Activated naive CD4-positive, alpha-beta T cell treated with anti-CD3 and anti-CD28 coated beads, Interleukin-2, amount 50 U/mL, for 72 hours (primary cell): ENCODE data around the gene CMTM7. TPM values are rescaled to one million over a fixed set of nuclear protein-coding genes. Genes with fewer than 3 reads are reported as not detected.

ENCODE experiments used
- ATAC-seq, 2 donors: fragments of 150-1000 bp; cut with Tn5 transposase; 2 replicates each; pipeline ENCODE4 v1.10.0; 2021; ENCODE audit warnings: mild to moderate bottlenecking in 2 of 2, moderate library complexity in 2 of 2
- DNase-seq, 2 donors: peaks; one replicate each; pipeline ENCODE4 v3.0.0; 2021 to 2022; ENCODE audit warnings: low spot score in 2 of 2
- H3K27ac Mint-ChIP-seq, 2 donors: one replicate each; pipeline ENCODE4 v1.8.0; 2022; ENCODE audit warnings: mild to moderate bottlenecking in 2 of 2, mixed read lengths in 2 of 2
- H3K36me3 Mint-ChIP-seq, 2 donors: one replicate each; pipeline ENCODE4 v1.8.0; 2022; ENCODE audit warnings: mixed read lengths in 2 of 2
- H3K9me3 Mint-ChIP-seq, 2 donors: one replicate each; pipeline ENCODE4 v1.8.0; 2022; ENCODE audit warnings: mixed read lengths in 2 of 2
- total RNA-seq, 2 donors: library from RNA; stranded (reverse); gene quantifications; one replicate each; pipeline ENCODE4 v1.2.3, GENCODE V29; 2022

The CMTM7 gene
- total RNA-seq, 2 donors from 2014 or later, result 34.2 to 59.9 TPM

GRCh38 chr3:32422943-32423342 lies 31.3 kb downstream of the CMTM7 start:
- ATAC-seq (no peak), DNase-seq (no peak)
- Mint-ChIP-seq H3K36me3 (peaks cover 9 to 21% of the 10 kb centered on the region in 2 donors), H3K27ac (peak overlapping the region; percentile 89 to 91), H3K9me3 (no peaks in the 10 kb centered on the region)

DNA sequence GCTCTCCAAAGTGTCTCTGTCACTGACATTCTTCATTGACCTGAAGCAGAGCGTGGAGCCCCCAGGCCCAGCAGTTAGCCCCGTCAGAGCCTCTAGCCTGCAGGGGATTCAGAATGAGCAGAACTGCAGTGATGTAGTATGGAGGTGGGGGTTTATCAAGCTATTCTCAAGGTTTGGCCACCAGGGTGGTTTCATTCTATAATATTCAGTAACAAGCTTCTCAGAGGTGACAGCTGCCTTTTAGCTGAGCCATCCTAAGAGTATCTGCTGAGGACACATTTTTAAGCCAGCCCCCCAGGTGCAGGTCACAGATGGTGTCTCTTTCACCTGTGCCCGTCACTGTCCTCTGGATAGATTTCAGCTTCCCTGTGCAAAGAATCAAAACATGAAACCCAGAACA lies 31.9 kb downstream of the CMTM7 start:
- DNase-seq, result no peak
- peak in 1 of 2 donors; percentile 22 for ATAC-seq
- Mint-ChIP-seq H3K9me3 (no peaks in the 10 kb centered on the region), H3K27ac (peak overlapping the region; percentile 81 to 91), H3K36me3 (peaks cover 9 to 15% of the 10 kb centered on the region in 2 donors)

GRCh38 chr3:32423956-32424557 lies 32.4 kb downstream of the CMTM7 start:
- ATAC-seq (peak; percentile 6 to 14), DNase-seq (no peak)
- peak overlapping the region; percentile 81 to 91 for H3K27ac Mint-ChIP-seq
- H3K9me3 Mint-ChIP-seq, result no peaks in the 10 kb centered on the region
- H3K36me3 Mint-ChIP-seq, result peaks cover 9 to 10% of the 10 kb centered on the region in 2 donors

- Mint-ChIP-seq H3K27ac (peak overlapping the region; percentile 88 to 91), H3K36me3 (peaks cover 5 to 9% of the 10 kb centered on the region in 2 donors), H3K9me3 (no peaks in the 10 kb centered on the region)
- DNase-seq (no peak), ATAC-seq (no peak)
Observed at GRCh38 chr3:32424581-32425250, 33.1 kb downstream of the CMTM7 start.

- ATAC-seq, result peak in 1 of 2 donors; percentile 21
- no peaks in the 10 kb centered on the region for H3K9me3 Mint-ChIP-seq
- H3K27ac Mint-ChIP-seq, result peak overlapping the region; percentile 90 to 94
- DNase-seq, result no peak
- no peaks in the 10 kb centered on the region for H3K36me3 Mint-ChIP-seq
Observed at GRCh38 chr3:32428092-32429068, 36.7 kb downstream of the CMTM7 start.

DNA sequence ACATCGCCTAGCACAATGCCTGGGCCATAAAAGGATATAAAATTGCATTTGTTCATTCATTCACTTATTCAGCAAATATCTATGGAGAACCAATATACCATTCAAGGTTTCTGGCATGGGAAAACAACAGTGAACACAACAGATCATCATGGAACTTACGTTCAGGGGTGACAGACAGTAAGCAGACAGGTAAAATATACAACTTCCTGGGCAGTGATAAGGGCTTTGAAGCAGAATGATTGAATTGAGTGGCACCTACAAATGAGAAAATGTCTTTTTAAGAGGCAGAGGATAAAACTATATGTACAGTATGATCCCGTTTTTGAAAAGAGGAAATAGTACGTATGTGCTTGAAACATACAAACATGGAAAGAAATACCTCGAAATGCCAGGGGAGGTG lies 39.2 kb downstream of the CMTM7 start:
- ATAC-seq (no peak), DNase-seq (no peak)
- no peaks in the 10 kb centered on the region for H3K36me3 Mint-ChIP-seq
- H3K27ac Mint-ChIP-seq, result peak overlapping the region; percentile 94 to 97
- H3K9me3 Mint-ChIP-seq, result no peaks in the 10 kb centered on the region

- Mint-ChIP-seq H3K9me3 (no peaks in the 10 kb centered on the region), H3K27ac (peak overlapping the region; percentile 94 to 97), H3K36me3 (no peaks in the 10 kb centered on the region)
- ATAC-seq, result no peak
- no peak for DNase-seq
Observed at GRCh38 chr3:32431481-32431880, 39.8 kb downstream of the CMTM7 start.

GRCh38 chr3:32432045-32432710 lies 40.5 kb downstream of the CMTM7 start:
- Mint-ChIP-seq H3K9me3 (no peaks in the 10 kb centered on the region), H3K36me3 (no peaks in the 10 kb centered on the region), H3K27ac (peak overlapping the region; percentile 94 to 97)
- peak; percentile 5 to 7 for ATAC-seq
- no peak for DNase-seq

DNA sequence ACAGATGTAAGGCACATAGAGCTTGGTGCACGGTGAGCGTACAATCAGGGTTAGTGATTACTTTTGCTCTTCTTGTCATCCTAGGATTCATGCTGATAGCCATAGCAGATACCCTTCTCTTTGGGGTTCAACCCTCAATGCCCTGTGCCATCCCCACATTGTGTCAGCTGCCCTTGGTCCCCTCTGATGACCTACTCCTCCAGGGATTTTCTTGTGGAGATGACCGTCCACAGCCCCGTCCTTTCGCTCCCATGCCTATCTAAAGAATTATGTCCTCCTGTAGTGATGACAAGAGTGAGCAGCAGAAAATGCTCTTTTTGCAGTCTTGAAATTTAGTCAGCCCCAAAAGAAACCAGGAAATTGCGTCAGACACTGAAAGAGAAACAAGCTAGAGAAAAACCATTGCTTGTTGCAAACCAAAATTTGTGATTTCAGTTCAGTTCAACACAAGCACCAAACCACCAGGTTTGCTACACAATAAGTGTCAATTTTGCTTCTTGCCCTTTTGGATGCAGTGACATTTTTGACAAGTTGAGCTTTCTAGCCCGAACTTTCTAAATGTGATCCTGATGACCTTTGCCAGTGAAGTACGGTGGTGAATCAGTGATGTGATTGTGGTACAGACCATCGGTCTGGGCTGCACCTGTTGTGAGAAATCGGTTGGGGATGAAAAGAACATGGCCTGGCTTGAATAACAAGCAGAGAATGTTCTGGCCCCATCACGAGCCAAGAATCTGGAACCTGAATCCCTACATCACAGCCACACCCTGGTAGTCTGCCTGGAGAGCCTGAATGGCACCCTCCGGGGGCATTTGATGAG lies 41.3 kb downstream of the CMTM7 start:
- ATAC-seq (peak; percentile 61 to 79), DNase-seq (no peak)
- Mint-ChIP-seq H3K27ac (peak overlapping the region; percentile 94 to 97), H3K36me3 (no peaks in the 10 kb centered on the region), H3K9me3 (no peaks in the 10 kb centered on the region)

DNA sequence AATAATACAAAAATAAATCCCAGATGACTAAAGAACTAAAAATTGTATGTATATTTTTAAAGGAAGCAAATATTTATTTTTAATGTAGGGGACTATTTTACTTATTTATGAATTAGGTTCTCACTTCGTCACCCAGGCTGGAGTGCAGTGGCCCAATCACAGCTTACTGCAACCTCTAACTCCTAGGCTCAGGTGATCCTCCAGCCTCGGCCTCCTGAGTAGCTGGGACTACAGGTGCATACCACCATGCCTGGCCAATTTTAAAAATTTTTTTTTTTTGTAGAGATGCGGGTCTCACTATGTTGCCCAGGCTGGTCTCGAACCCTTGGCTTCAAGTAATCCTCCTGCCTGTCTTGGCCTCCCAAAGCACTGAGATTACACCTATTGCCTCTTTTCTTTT lies 42.6 kb downstream of the CMTM7 start:
- DNase-seq (no peak), ATAC-seq (no peak)
- Mint-ChIP-seq H3K27ac (peak overlapping the region; percentile 94 to 97), H3K36me3 (no peaks in the 10 kb centered on the region), H3K9me3 (no peaks in the 10 kb centered on the region)

DNA sequence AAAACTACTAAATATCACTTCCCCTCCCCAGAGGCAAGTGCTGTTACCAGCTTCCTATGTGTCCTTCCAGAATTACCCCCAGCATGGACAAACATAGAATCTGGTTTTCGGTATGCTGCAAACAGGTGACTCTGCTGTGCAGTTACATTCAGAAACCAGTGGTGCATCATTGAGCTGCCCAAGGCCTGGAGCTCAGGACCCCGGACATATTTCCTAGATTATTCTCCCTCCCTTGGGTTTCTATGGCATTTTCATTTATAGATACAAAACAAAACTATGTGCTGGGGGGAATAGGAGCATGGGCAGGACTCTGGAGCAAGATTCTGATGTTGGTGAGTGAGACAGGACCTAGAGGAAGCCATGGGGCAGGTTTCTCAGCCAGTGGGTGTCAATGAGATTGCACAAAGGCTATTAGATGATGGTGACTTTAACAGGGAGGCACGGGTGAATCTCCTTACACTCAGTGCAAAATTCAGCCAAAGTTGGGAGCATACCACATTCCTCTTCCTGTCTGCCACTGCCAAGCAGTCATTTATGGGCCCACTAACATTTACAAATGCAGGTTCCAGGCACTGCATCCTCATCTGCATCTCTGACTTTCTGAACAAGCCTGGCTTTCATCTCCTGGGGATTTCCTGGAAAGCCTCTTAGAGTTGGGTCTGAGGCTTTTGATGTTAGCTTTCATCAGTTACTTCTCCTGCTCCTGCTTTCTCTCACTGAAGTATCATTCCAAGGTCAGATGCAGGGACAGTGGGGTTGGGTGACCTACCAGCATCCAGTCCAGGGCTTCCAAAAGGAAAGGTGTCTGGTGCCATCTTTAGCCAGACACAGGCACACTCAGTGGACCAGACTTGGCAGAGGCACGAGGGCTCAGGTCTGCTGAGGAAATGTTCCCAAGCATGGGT lies 44.5 kb downstream of the CMTM7 start:
- Mint-ChIP-seq H3K9me3 (no peaks in the 10 kb centered on the region), H3K27ac (peak overlapping the region; percentile 74 to 88), H3K36me3 (no peaks in the 10 kb centered on the region)
- peak in 1 of 2 donors; percentile 13 for ATAC-seq
- DNase-seq, result no peak

- ATAC-seq (peak in 1 of 2 donors; percentile 52), DNase-seq (no peak)
- Mint-ChIP-seq H3K27ac (peak overlapping the region; percentile 7 to 74), H3K9me3 (no peaks in the 10 kb centered on the region), H3K36me3 (peaks cover 0 to 5% of the 10 kb centered on the region in 2 donors)
Observed at GRCh38 chr3:32436816-32437189, 45.1 kb downstream of the CMTM7 start.

- H3K36me3 Mint-ChIP-seq, result peaks cover 0 to 15% of the 10 kb centered on the region in 2 donors
- H3K9me3 Mint-ChIP-seq, result no peaks in the 10 kb centered on the region
- ATAC-seq, result no peak
- peak overlapping the region; percentile 36 to 79 for H3K27ac Mint-ChIP-seq
- no peak for DNase-seq
Observed at GRCh38 chr3:32437896-32438295, 46.2 kb downstream of the CMTM7 start.

DNA sequence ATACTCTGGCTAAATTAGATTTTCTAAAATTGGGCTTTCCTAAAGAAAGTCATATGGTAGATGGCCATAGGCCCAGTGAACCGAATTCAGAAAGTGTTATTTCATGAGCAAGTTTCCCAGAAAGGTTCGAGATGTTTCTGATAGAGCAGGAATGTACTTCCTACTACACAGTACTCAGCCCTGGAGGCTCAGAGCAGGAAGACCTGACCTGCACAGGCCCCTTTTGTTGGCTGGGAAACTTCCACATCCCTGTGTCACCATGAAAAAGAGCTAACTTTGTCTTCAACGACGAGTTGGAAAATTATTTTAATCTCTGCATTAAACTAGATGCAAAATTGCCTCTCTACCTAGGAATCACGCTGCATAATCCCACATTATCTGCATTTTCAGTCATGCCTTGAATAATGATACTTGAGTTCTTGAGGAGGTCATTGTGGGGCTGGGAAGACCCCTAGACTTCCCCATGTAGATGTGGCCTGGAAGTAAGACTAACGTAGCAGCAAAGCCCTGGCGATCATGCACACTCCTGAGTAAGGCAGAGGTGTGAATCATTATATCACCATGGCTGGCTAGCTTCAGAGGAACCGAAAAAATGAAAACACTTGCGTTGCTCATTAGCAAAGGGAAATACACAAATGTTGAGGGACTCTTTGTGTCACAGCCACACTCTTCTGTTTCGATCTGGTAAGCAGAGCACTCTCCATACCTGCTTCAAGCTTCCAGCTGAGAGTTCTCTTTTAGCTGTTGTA lies 47.1 kb downstream of the CMTM7 start:
- H3K27ac Mint-ChIP-seq, result peak overlapping the region; percentile 69 to 79
- peak; percentile 79 to 82 for ATAC-seq
- peaks cover 0 to 18% of the 10 kb centered on the region in 2 donors for H3K36me3 Mint-ChIP-seq
- DNase-seq, result no peak
- H3K9me3 Mint-ChIP-seq, result no peaks in the 10 kb centered on the region
